Brain pericyte (primary cell): ENCODE data around the gene NLRC3.
"Not testable (repeated sequence)": the region's sequence is repeated elsewhere in the genome, so short reads cannot be mapped to it uniquely, and the experiment has no call there.

Experiments used
- DNase-seq: peaks from one replicate; pipeline ENCODE4 v3.0.0-alpha.2; 2012; ENCODE audit warnings: low read depth, low spot score

The NLRC3 gene, protein sequence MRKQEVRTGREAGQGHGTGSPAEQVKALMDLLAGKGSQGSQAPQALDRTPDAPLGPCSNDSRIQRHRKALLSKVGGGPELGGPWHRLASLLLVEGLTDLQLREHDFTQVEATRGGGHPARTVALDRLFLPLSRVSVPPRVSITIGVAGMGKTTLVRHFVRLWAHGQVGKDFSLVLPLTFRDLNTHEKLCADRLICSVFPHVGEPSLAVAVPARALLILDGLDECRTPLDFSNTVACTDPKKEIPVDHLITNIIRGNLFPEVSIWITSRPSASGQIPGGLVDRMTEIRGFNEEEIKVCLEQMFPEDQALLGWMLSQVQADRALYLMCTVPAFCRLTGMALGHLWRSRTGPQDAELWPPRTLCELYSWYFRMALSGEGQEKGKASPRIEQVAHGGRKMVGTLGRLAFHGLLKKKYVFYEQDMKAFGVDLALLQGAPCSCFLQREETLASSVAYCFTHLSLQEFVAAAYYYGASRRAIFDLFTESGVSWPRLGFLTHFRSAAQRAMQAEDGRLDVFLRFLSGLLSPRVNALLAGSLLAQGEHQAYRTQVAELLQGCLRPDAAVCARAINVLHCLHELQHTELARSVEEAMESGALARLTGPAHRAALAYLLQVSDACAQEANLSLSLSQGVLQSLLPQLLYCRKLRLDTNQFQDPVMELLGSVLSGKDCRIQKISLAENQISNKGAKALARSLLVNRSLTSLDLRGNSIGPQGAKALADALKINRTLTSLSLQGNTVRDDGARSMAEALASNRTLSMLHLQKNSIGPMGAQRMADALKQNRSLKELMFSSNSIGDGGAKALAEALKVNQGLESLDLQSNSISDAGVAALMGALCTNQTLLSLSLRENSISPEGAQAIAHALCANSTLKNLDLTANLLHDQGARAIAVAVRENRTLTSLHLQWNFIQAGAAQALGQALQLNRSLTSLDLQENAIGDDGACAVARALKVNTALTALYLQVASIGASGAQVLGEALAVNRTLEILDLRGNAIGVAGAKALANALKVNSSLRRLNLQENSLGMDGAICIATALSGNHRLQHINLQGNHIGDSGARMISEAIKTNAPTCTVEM

DNA sequence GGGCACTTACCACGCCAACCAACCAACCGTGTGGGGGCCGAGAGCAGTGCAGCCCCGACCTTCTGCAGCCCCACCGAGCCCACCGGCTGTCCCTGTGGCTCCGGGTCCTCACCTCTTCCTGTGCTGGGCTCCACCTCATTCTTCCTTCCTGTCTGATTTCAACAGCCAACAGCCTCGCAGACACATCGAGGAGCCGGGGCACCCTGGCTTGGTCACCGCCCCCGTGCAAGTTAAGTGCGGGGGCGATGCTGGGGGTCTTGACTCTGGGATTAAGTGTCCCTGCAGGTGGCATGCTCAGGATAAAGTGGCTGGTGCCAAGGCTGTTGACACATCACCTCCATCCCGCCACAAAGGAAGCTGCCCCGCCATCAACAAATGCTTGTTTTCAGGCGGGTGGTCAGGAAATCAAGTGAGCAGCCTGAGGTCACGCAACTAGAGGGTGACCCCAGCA is at the start of gene NLRC3:
TSS of gene NLRC3 (minus strand) at position 102 of the 451 bp plus-strand sequence. CDS start 12,367 bp downstream, outside the sequence.
- no peak for DNase-seq

DNA sequence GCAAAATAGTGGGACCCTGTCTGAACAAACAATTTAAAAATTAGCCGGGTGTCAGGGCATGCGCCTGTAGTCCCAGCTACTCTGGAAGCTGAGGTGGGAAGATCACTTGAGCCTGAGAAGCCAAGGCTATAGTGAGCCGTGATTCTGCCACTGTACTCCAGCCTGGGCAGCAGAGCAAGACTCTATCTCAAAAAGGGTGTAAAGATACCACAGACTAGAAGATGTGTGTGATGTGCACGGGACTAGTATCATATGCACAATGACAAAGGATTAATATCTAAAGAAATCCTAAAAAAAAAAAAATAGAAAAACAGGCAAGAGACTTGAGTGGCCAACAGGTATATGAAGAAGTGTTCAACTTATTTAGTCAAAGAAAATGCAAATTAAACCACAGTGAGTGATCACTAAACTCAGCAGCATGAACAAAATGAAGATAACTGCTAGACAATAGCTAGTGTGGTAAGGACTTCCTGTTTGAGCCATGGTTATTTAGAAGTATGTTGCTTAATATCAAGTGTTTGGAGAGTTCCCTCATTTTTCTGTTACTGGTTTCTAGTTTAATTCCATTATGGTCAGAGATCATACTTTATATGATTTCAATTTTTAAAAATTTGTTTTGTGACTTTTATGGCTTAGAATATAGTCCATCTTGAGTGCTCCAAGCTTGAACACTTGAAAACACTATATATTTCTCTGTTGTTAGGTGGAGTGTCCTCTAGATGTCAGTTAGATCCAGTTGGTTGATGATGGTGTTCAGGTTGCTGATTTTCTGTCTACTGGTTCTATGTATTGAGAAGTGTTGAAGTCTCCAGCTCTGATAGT is 48.9 kb upstream of the NLRC3 start:
- DNase-seq: no peak

DNA sequence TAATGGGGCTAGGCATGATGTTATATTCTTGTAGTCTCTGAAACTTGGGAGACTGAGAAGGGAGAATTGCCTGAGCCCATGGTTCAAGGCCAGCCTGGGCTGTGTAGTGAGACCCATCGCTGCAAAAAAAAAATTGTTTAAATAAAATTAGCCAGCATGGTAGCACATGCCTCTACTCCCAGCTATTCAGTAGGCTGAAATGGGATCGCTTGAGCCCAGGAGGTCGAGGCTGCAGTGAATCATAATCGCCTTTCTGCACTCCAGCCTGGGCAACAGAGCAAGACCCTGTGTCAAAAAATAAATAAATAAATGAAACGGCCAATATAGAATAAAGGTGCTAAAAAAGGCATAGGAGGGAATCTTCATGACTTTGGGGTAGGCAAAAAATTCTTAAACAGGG is 48.1 kb upstream of the NLRC3 start:
- DNase-seq: no peak

DNA sequence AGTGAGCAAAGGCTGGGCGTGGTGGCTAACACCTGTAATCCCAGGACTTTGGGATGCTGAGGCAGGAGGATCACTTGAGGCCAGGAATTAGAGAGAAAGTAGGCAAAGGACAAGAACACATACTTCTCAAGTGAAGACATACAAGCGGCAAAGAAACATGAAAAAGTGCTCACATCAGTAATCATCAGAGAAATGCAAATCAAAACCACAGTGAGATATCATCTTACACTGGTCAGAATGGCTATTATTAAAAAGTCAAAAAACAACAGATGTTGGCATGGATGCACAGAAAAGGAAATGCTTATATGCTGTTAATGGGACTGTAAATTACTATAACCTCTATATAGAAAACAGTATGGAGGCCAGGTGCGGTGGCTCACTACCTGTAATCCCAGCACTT is 46.4 kb upstream of the NLRC3 start:
- no peak for DNase-seq

DNA sequence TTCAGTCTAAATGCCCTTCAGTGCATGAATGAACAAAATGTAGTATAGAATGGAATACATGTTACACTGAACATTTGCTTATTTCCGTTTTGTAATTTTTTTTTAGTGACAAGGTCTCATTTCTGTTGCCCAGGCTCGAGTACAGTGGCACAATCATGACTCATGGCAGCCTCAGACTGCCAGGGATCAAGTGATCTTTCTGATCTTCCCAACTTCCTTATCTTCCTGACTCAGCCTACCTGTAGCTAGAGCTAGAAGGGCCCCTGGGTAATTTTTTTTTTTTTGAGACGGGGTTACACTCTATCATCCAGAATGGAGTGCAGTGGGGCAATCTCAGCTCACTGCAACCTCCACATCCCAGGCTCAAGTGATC is 41.6 kb upstream of the NLRC3 start:
- no peak for DNase-seq

DNA sequence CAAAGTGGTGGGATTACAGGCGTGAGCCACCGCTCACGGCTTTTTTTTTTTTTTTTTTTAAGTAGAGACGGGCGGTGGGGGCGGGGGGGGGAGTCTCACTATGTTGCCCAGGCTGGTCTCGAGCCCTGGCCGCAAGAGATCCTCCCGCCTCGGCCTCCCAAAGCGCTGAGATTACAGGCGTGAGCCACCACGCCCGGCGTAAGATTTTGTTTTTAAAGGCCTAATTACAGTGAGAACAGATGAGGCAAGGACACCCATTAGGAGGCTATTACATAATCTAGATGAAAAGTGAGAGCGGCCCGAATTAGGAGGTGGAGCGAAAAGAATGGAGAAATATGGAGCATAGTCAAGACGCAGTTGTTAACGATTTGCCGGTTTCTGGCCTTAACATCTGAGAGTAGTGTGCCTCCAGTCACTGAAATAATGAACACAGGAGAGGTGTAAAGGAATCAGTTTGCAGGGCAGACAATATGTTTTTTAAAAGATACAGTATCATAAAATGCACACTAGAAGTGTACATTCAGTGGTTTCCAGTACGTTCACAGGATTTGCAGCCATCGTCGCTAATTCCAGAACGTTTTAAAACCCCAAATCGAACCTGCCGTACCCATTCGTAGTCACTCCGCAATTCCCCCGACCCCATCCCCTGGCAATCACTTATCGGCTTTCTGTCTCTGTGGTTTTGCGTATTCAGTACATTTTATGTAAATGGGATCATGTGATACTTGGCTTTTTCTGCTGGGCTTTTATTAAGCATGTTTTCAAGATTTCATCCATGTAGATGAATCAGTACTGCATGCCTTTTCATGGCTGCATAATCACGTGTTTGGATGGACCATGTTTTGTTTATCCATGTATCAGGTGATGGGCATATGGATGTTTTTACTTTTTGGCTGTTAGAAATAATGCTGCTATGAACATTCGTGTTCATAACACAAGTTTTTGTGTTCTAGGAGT is 35.6 kb upstream of the NLRC3 start:
- no peak for DNase-seq

DNA sequence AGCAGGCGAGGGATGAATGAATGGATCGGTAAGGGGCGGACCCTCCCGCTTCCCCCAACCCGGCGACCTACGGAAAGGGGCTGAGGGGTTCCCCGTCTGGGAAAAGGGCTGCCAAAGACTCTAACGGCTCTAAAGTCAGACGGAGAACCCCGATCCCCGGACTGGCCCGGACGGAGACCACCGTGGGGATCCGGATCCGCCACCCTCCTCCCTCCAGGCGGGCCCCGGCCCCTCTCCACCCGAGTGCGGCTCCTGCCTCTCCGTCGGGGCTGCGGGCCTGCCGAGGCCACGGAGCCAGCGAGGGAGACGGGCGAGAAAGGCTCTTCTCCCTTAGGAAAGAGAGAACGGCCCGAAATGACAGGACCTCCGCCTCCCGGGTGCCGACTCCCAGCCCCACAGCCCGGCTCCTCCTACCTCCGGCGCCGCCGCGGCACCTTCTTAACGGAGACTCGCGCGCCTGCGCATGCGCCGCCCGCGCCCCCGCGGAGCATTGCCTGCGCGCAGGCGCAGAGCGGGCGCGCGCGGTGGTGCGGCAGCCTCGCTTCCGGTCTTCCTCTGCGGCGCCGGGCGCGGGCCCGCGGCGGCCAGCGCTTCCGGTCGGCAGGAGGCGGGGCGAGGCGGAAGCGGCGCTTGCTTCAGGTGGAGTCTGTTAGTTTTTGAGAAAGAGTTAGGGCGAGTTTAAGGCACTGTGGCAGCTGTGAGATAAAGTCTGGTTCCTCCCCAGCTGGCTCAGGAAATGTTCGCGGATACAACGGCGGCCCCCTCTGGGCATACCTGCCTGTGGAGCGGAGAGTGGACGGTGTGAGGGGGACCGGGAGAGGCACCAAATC is 34.2 kb upstream of the NLRC3 start, which contains the start of gene SLX4:
TSS of gene SLX4 (minus strand) at position 461 of the 830 bp plus-strand sequence. CDS start 2,642 bp downstream, outside the sequence.
- peak; percentile 46 for DNase-seq

DNA sequence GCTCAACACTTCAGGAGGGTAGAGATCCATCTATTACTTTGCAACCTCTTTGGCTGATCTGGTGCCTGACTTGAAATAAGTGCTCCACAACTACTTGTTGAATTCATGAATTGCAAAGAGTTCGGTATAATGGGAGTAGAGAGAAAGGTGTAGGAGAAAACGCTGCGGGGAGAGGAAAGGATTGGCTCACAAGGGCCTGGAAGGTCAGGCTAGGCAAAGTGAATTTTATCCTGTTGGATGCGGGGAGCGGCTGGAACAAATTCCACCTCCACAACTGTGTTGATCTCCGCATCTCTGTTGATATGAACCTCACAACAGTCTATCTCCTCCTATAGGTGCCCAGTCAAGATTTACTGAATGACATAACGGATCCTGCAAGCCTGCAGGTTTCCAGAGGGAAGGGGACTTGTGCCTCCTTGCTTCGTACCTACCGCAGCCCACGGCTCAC is 33.5 kb upstream of the NLRC3 start:
- no peak for DNase-seq

DNA sequence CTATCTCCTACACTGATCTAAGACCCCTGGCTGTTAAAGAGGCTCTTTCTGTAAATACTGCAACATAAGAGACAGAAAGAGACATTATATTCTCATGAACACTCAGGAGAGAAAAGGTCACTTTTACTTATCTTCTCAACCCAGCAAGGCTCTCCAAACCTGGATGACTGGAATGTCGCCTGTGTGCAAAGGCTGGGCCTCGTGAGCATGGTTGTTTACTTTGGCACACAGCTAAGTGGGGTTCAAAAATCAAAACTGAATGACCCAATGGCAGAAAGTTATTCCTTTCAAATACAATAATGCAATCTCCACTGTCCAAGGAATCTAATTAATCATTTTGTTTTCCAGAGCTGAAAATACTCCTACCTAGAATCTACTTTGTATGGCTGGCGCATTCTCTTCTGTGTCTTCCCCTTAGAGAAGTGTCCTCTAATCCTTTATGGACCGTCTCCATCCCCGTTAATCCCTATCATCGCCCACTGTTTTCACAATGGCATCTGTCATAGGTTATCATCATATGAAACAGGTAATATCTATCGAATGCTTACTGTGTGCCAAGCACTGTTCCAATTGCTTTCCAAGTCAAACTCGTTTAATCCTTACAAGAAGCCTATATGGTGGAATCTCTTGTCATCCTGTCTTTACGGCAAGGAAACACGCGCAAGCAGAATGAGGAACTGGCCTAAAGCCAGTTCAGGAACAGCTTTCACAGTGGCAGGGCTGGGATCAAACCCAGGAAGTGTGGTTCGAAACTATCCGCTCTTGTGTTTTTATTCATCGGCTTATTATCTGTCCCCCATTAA is 32.9 kb upstream of the NLRC3 start:
- no peak for DNase-seq

DNA sequence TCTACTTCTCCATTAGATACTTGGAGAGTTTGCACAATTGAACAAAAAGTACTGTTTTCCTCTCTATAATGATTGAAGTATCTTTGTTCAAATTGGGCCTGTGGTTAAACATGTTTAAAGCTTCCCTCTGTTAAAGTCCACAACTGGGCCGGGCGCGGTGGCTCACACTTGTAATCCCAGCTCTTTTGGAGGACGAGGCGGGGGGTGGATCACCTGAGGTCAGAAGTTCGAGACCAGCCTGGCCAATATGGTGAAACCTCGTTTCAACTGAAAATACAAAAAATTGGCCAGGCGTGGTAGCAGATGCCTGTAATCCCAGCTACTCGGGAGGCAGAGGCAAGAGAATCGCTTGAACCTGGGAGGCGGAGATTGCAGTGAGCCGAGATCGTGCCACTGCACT is 31.8 kb upstream of the NLRC3 start:
- not testable (repeated sequence) for DNase-seq

DNA sequence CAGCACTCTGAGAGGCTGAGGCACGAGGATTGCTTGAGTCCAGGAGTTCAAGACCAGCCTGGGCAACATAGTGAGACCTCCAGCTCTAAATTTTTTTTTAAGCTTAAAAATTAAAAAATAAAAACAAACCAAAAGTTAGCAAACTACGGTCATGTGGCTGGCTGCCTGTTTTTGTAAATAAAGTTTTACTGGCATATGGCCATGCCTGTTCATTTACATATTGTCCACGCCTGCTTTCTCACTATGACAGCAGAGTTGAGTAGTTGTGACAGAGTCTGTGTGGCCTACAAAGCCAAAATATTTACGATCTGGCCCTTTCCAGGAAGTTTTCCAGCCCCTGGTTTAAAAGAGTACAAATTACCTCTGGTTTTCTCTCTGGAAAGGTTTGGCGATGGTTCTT is 30.9 kb upstream of the NLRC3 start:
- no peak for DNase-seq

DNA sequence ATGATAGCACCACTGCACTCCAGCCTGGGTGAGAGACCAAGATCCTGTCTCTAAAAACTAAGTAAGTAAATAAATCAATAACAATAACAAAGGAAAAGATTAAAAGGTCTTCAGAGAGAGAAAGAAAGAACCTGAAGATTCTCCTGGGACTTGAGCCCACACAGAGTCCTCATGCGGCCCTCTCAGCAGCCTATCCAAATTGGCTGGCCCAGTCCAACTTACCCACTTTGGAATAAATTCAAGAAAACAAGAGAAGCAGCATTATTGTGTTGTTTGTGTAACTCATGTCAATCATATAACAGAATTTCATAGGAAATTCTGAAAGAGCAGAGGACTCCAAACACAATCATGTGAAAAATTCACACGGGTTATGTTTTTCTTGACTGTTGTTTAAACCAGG is 30.4 kb upstream of the NLRC3 start:
- DNase-seq: no peak

DNA sequence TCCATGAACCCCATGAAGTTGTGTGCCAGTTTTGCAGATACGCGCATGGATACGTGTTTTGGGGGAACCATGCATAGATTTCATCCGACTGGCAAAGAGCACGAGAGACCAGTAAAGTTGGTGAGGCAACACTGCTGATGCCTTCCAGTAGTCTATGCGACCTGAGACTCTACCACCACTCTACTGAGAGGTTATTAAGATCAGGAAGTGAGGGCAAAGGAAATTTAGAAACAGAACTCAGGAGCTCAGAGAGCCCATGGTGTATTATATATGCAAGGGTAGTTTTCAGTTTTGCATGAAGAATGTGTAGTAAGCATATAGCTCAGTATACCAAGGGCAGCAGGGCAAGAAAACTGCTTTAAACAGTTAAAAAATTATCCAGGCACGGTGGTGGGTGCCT is 30.0 kb upstream of the NLRC3 start:
- DNase-seq: no peak

DNA sequence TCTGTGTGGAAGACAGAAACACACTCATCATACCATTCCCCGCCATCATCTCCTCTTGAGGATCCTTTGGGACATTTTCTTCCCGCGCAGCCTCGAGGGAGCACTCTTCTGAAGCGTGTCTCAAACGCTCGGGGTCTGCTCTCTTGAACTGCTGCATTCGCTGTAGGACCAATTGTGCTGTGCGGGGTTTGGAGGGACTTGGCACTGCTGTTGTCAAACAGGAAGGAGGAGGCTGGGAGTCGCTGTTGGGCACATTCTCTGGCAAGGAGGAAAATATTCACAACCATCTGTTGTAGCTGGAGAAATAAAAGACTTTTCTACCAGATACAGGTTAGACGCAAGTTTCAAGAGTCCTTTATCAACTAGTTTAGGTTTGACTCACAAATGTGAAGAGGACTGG is 29.2 kb upstream of the NLRC3 start:
- DNase-seq: no peak

DNA sequence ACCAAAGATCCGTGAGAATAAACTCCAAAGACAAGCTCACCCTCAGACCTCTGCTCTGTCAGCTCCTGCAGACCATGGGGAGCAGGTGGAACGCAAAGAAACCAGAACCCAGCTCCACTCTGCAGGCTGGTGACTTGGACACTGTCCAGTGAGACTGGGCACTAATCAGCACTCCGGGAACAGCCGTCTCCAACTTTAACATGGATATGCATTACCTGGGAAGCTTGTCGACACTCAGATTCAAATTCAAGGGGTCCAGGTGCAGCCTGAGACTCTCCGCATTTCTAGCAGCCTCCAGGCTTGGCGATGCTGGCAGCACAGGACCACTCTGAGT is 25.1 kb upstream of the NLRC3 start:
- DNase-seq: no peak

DNA sequence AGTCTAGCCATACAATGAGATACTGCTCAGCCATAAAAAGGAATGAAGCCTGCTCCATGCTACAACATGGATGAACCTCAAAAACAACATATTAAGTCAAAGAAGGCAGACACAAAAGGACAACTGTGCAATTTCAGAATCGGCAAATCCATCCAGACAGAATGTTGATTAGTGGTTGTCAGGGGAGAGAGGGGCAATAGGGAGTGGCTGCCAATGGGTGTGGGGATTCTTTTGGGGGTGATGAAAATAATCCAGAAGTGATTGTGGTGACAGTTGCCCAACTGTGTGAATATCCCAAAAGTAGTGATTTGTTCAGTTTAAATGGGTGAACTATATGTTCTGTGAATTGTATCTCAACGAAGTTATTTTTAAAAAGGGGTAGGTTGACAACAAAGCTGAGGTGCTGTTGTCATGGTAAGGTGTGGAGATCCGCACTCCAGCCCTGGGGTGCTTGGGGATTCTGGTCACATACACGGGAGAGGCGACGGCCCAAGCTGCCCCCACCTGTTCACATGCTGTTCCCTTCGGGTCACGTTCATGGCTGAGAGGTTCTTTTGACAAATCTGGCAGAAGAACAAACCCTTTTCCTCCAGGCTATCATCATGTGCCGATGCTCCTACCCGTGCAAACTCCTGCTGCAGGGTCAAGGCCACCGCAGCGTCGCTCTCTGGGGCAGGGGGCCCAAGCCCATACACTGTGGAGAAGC is 24.6 kb upstream of the NLRC3 start:
- DNase-seq: no peak

DNA sequence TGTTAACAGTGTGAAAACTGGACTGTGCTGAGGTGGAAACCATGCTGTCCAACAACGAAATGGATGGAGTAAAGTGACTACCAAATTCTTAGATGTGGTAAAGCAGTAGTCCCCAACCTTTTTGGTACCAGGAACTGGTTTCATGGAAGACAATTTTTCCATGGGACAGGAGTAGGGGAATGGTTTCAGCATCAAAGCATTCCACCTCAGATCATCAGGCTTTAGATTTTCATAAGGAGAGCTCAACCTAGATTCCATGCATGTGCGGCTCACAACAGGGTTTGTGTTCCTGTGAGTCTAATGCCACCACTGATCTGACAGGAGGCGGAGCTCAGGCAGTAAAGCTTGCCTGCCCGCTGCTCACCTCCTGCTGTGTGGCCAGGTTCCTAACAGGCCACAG is 22.7 kb upstream of the NLRC3 start:
- no peak for DNase-seq

DNA sequence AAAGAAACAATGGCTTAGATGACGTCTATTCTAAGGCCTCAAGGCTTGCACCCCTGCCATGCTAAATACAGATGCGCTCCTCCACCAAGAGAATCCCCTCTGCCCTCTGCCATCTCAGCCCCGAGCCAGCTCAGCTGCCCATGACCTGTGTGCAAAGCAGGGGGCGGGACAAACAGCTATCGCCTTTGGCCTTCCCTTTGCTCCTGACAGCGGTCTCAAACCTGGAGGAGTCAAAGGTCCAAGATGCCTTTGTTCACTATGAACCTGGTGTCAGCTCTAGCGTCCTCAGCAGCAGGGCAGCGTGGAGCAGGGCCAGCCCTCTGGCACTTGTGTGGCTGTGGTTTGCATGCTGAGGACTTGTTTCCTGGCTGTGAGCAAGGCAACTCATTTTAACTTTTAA is 21.9 kb upstream of the NLRC3 start:
- DNase-seq: no peak
